Muscle of leg (tissue), 11 donors: ENCODE data around the gene CCL28. TPM values are rescaled to one million over a fixed set of nuclear protein-coding genes. Genes with fewer than 3 reads are reported as not detected.

Experiments used
- DNase-seq: peaks from one replicate; pipeline ENCODE4 v3.0.0; 2013
- H3K27ac ChIP-seq: one replicate; pipeline ENCODE4 v1.5.1; 2013; ENCODE audit warnings: mild to moderate bottlenecking, low read length, control low read depth
- H3K27me3 ChIP-seq: one replicate; pipeline ENCODE4 v1.6.1; 2013; ENCODE audit warnings: low read length; ENCODE audit not compliant: control insufficient read depth, insufficient read depth
- H3K36me3 ChIP-seq: one replicate; pipeline ENCODE4 v1.6.1; 2013; ENCODE audit warnings: low read length; ENCODE audit not compliant: control insufficient read depth, insufficient read depth
- H3K4me1 ChIP-seq: one replicate; pipeline ENCODE4 v1.6.1; 2013; ENCODE audit warnings: low read length; ENCODE audit not compliant: control insufficient read depth, insufficient read depth
- H3K4me3 ChIP-seq: one replicate; pipeline ENCODE4 v1.5.1; 2013; ENCODE audit warnings: low read length, control low read depth
- H3K9me3 ChIP-seq: replicated peaks from 2 replicates; pipeline ENCODE4 v1.6.1; 2013; ENCODE audit warnings: low read depth, low read length; ENCODE audit not compliant: control insufficient read depth
- WGBS: methylation state at CpG from one replicate; pipeline ENCODE4 v1.1.5; 2013; ENCODE audit warnings: missing lambda C conversion rate; ENCODE audit not compliant: insufficient coverage; 5-methylcytosine and 5-hydroxymethylcytosine counted together
- polyA plus RNA-seq, 8 donors: library from polyadenylated mRNA; unstranded; fragments of 120-200 nt; gene quantifications; one replicate each; pipeline versions ENCODE4 v1.2.1 to v1.2.3, GENCODE V29; 2013; ENCODE audit warnings: inconsistent platforms in 1 of 8, low replicate concordance in 1 of 8; ENCODE audit not compliant: insufficient read length in 8 of 8, insufficient read depth in 1 of 8
- total RNA-seq: library from RNA; stranded (reverse); fragments of 120-200 nt; gene quantifications from one replicate; pipeline ENCODE4 v1.2.4, GENCODE V29; 2013

CCL28 gene
- total and polyA plus RNA-seq, 9 donors: 0.18 to 0.79 (median 0.37) TPM

DNA sequence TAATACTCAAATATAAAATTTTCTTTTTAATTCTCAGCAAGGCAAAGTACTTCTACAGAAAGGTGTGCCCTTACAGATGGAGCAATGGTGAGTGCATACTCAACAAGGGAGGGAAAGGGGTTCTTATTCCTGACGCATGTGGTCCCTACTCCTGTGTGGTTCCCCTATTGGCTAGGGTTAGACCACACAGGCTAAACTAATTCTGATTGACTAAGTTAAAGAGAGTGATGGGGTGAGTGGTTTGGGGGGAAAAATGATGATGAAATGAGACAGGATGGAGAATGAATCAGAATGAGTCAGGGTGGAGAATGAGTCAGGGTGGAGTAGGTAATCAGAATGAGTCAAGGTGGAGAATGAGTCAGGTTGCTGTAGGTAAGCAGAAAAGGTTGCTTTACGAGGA, 76.0 kb downstream of the CCL28 start:
- H3K4me1 ChIP-seq: no peaks in the 10 kb centered on the region

GRCh38 chr5:43335681-43336080, 76.5 kb downstream of the CCL28 start:
- no peak for DNase-seq
- Histone ChIP-seq H3K27ac (no peak overlapping the region), H3K9me3 (no peaks in the 10 kb centered on the region), H3K36me3 (no peaks in the 10 kb centered on the region), H3K27me3 (no peaks in the 10 kb centered on the region), H3K4me3 (no peak overlapping the region), H3K4me1 (no peaks in the 10 kb centered on the region)
- 60% methylated on average over 3 of the region's 4 CpGs for WGBS

More for the DNA sequence above, 76.0 kb downstream of the CCL28 start:
- Histone ChIP-seq H3K4me3 (no peak overlapping the region), H3K36me3 (no peaks in the 10 kb centered on the region), H3K9me3 (peaks cover 1% of the 10 kb centered on the region), H3K27me3 (no peaks in the 10 kb centered on the region), H3K27ac (no peak overlapping the region)
- WGBS: 88% methylated on average over 1 of the region's 2 CpGs
- no peak for DNase-seq

- no peaks in the 10 kb centered on the region for H3K9me3 ChIP-seq
- H3K27ac ChIP-seq: no peak overlapping the region
- WGBS: 100% methylated on average over 1 of the region's 1 CpG
- H3K27me3 ChIP-seq: no peaks in the 10 kb centered on the region
- DNase-seq: no peak
- H3K4me1 ChIP-seq: no peaks in the 10 kb centered on the region
- H3K4me3 ChIP-seq: no peak overlapping the region
- no peaks in the 10 kb centered on the region for H3K36me3 ChIP-seq
Observed at GRCh38 chr5:43332401-43332800, 79.8 kb downstream of the CCL28 start.

Other genes starting within 250 kb of the CCL28 start
- gene NIM1K, start 220.2 kb downstream of the CCL28 start, total RNA-seq: 0.22 TPM
- 1 to 10 TPM in 1 of 8 donors, under 1 TPM in 7; 0.17 to 1.2 (median 0.36) TPM for gene NIM1K, start 220.2 kb downstream of the CCL28 start, polyA plus RNA-seq
- 23.5 TPM for gene HMGCS1, start 99.0 kb downstream of the CCL28 start, total RNA-seq
- gene HMGCS1, start 99.0 kb downstream of the CCL28 start, polyA plus RNA-seq: 10 to 100 TPM; 24.7 to 51.0 (median 39.9) TPM
- 8.4 TPM for gene TMEM267, start 71.5 kb upstream of the CCL28 start, total RNA-seq
- gene TMEM267, start 71.5 kb upstream of the CCL28 start, polyA plus RNA-seq: 1 to 10 TPM; 7.8 to 9.1 (median 8.1) TPM
- 4.5 TPM for gene C5orf34, start 102.8 kb upstream of the CCL28 start, total RNA-seq
- 1 to 10 TPM; 3.2 to 4.9 (median 4.0) TPM for gene C5orf34, start 102.8 kb upstream of the CCL28 start, polyA plus RNA-seq
- 108 TPM for gene PAIP1, start 144.7 kb upstream of the CCL28 start, total RNA-seq
- gene PAIP1, start 144.7 kb upstream of the CCL28 start, polyA plus RNA-seq: 10 to 100 TPM; 81.6 to 96.8 (median 91.6) TPM
- 67.0 TPM for gene NNT, start 190.8 kb upstream of the CCL28 start, total RNA-seq
- gene NNT, start 190.8 kb upstream of the CCL28 start, polyA plus RNA-seq: 10 to 100 TPM; 72.1 to 92.1 (median 78.0) TPM